ENCODE measurements around the gene RIBC1. TPM values are rescaled to one million over a fixed set of nuclear protein-coding genes. Genes with fewer than 3 reads are reported as not detected.

Gene RIBC1
- total RNA-seq (2021; ENCODE audit: unreplicated experiment) (0.61 TPM), Bru-seq, nascent RNA (percentile 30 among the genes with signal in this experiment), BruChase-seq, experiment 1, labeled RNA remaining after a 6-hour chase (percentile 20 among the genes with signal in this experiment), BruChase-seq, experiment 2, labeled RNA remaining after a 2-hour chase (percentile 23 among the genes with signal in this experiment)
- 0.54 and 0.91 TPM in 2 replicates for polyA plus RNA-seq (2012)
- long read RNA-seq, partial matches to known transcripts, result 0 of 1 reads
- long read RNA-seq, other reads (novel, unspliced or antisense), result 0 of 1 reads

DNA sequence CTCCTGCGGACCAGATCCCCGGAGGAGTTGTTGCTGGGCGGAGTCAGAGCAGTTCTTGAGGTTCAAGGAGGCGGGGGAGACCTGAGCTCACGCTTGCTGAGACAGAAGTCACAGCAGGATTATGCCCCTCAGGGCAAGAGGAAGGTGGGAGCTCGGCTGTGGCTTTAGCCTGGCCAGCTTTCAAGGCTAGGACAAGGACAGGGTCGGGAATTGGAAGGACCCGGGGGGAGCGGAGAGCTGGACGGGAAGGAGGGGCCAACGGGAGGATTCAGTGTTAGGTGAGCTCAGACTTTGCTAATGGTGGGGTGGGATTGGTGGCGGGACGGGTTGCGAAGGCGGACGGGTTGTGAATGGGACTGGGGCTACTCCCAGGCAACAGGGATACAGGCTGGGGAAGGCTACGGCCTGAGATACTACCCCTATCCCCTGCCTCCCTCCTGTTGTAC lies at the start of gene RIBC1:
Gene RIBC1, plus strand, starts transcription at position 13 of the 446 bp plus-strand sequence. CDS start 3,404 bp downstream, outside the sequence.
- no TSS peak for BruUV-seq (replicated peaks)
- Histone ChIP-seq H3K27ac (ENCODE audit: low read depth, low read length) (peak within 1 kb of the TSS; percentile 92), H2AFZ (ENCODE audit: low read depth, low read length, poor library complexity, severe bottlenecking) (no peak within 1 kb of the TSS), H3K9ac (ENCODE audit: low read length) (peak within 1 kb of the TSS; percentile 89), H3K27me3 (ENCODE audit: insufficient read depth, low read length) (no peaks in the 10 kb centered on the region), H3K4me1 (ENCODE audit: control insufficient read depth in 1 of 2, insufficient read depth in 2 of 2, low read length in 2 of 2) (peaks cover 8 to 17% of the 10 kb centered on the region in 2 experiments), H3K36me3 (ENCODE audit: control insufficient read depth in 1 of 2, insufficient read depth in 2 of 2, low read length in 2 of 2) (no peaks in the 10 kb centered on the region), H4K20me1 (ENCODE audit: insufficient read depth) (no peaks in the 10 kb centered on the region), H3K9me3 (ENCODE audit: control insufficient read depth in 1 of 2, insufficient read depth in 1 of 2, low read depth in 1 of 2, low read length in 2 of 2) (no peaks in the 10 kb centered on the region), H3K4me3 (replicated peaks in 1 of 2; ENCODE audit: low read depth in 1 of 2, low read length in 2 of 2) (peak within 1 kb of the TSS; percentile 73 to 85), H3K79me2 (ENCODE audit: insufficient read depth, low read length) (peaks cover 40% of the 10 kb centered on the region), H3K4me2 (ENCODE audit: low read length) (peak within 1 kb of the TSS; percentile 87), H3K9me2 (ENCODE audit: insufficient read depth) (no peaks in the 10 kb centered on the region)
- CTCF ChIA-PET, result interaction anchor here (0.8 to 1.8 kb wide), 3 partner anchors 9 to 110 kb away, joined by 3 to 5 read pairs (median 4); no protein-coding TSS in a partner anchor
- POLR2A ChIA-PET, result interaction anchor here (0.9 to 1.9 kb wide), 8 partner anchors 10 to 261 kb away, joined by 3 to 11 read pairs (median 4); no protein-coding TSS in a partner anchor
- RAD21 ChIA-PET (ENCODE audit: low non-redundant PET in 1 of 2, low total read pairs in 2 of 2, uncharacterized antibody in 2 of 2, unreplicated experiment in 2 of 2), result no interaction called here
- peak; percentile 6; the same call in 1 of the 2 replicates for ATAC-seq
- intact Hi-C loops (cut with micrococcal nuclease), result no loop called here
- DNase-seq (ENCODE audit: low read depth, low spot score), result no peak
- no peak for TF ChIP-seq EGR1 (IDR thresholded peaks at IDR 0.05; ENCODE audit: low read depth)
- TF ChIP-seq JUND (IDR thresholded peaks at IDR 0.05), result no peak
- TF ChIP-seq POLR2A (IDR thresholded peaks at IDR 0.05; ENCODE audit: borderline replicate concordance, extremely low read depth, insufficient read depth, insufficient read length), result no peak
- TF ChIP-seq EZH2 (IDR thresholded peaks at IDR 0.05), result no peak
- TF ChIP-seq RAD21 (IDR thresholded peaks at IDR 0.05; ENCODE audit: low read depth), result no peak
- TF ChIP-seq CEBPB (IDR thresholded peaks at IDR 0.05; ENCODE audit: low read depth), result no peak

- Histone ChIP-seq H3K9ac (ENCODE audit: low read length) (no peak overlapping the region), H2AFZ (ENCODE audit: low read depth, low read length, poor library complexity, severe bottlenecking) (no peak overlapping the region), H3K27ac (ENCODE audit: low read depth, low read length) (no peak overlapping the region), H3K9me3 (ENCODE audit: control insufficient read depth in 1 of 2, insufficient read depth in 1 of 2, low read depth in 1 of 2, low read length in 2 of 2) (no peaks in the 10 kb centered on the region), H3K4me3 (replicated peaks in 1 of 2; ENCODE audit: low read depth in 1 of 2, low read length in 2 of 2) (no peak overlapping the region), H3K4me1 (ENCODE audit: control insufficient read depth in 1 of 2, insufficient read depth in 2 of 2, low read length in 2 of 2) (no peaks in the 10 kb centered on the region), H3K79me2 (ENCODE audit: insufficient read depth, low read length) (no peaks in the 10 kb centered on the region), H3K9me2 (ENCODE audit: insufficient read depth) (no peaks in the 10 kb centered on the region), H3K27me3 (ENCODE audit: insufficient read depth, low read length) (no peaks in the 10 kb centered on the region), H3K4me2 (ENCODE audit: low read length) (no peak overlapping the region), H4K20me1 (ENCODE audit: insufficient read depth) (no peaks in the 10 kb centered on the region), H3K36me3 (ENCODE audit: control insufficient read depth in 1 of 2, insufficient read depth in 2 of 2, low read length in 2 of 2) (peaks cover 2 to 3% of the 10 kb centered on the region in 2 experiments; a peak in 1 of 4 replicates)
- ChIA-PET RAD21 (ENCODE audit: low non-redundant PET in 1 of 2, low total read pairs in 2 of 2, uncharacterized antibody in 2 of 2, unreplicated experiment in 2 of 2) (no interaction called here), CTCF (no interaction called here), POLR2A (no interaction called here)
- BruUV-seq (replicated peaks), result no TSS peak
- ATAC-seq (no peak), DNase-seq (ENCODE audit: low read depth, low spot score) (no peak)
- intact Hi-C loops (cut with micrococcal nuclease), result no loop called here
- TF ChIP-seq EGR1 (IDR thresholded peaks at IDR 0.05; ENCODE audit: low read depth) (no peak), RAD21 (IDR thresholded peaks at IDR 0.05; ENCODE audit: low read depth) (no peak), ATF3 (IDR thresholded peaks at IDR 0.05) (no peak), FOSL1 (IDR thresholded peaks at IDR 0.05; ENCODE audit: low read depth) (no peak), POLR2A (IDR thresholded peaks at IDR 0.05; ENCODE audit: borderline replicate concordance, extremely low read depth, insufficient read depth, insufficient read length) (no peak), TCF7L2 (IDR thresholded peaks at IDR 0.05; ENCODE audit: borderline replicate concordance, extremely low read depth, insufficient read depth, insufficient read length) (no peak), CBX3 (IDR thresholded peaks at IDR 0.05; ENCODE audit: low read depth) (no peak), CTCF (IDR thresholded peaks at IDR 0.05 in 2 of 3, conservative IDR thresholded peaks at IDR 0.05 in 1 of 3; ENCODE audit: borderline replicate concordance in 1 of 3, insufficient read depth in 1 of 3, low read depth in 2 of 3, low read length in 2 of 3) (no peak)
- TF ChIP-seq, protein P1, sequence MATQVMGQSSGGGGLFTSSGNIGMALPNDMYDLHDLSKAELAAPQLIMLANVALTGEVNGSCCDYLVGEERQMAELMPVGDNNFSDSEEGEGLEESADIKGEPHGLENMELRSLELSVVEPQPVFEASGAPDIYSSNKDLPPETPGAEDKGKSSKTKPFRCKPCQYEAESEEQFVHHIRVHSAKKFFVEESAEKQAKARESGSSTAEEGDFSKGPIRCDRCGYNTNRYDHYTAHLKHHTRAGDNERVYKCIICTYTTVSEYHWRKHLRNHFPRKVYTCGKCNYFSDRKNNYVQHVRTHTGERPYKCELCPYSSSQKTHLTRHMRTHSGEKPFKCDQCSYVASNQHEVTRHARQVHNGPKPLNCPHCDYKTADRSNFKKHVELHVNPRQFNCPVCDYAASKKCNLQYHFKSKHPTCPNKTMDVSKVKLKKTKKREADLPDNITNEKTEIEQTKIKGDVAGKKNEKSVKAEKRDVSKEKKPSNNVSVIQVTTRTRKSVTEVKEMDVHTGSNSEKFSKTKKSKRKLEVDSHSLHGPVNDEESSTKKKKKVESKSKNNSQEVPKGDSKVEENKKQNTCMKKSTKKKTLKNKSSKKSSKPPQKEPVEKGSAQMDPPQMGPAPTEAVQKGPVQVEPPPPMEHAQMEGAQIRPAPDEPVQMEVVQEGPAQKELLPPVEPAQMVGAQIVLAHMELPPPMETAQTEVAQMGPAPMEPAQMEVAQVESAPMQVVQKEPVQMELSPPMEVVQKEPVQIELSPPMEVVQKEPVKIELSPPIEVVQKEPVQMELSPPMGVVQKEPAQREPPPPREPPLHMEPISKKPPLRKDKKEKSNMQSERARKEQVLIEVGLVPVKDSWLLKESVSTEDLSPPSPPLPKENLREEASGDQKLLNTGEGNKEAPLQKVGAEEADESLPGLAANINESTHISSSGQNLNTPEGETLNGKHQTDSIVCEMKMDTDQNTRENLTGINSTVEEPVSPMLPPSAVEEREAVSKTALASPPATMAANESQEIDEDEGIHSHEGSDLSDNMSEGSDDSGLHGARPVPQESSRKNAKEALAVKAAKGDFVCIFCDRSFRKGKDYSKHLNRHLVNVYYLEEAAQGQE (IDR thresholded peaks at IDR 0.05; ENCODE audit: low read depth), result no peak
Observed at GRCh38 chrX:53373307-53373706, 49.4 kb upstream of the RIBC1 start.
